Stimulated activated CD4-positive, alpha-beta T cell treated with anti-CD3 and anti-CD28 coated beads, Interleukin-4, amount 100 ng/mL, for 24 hours (primary cell): Measurements from ENCODE around the gene LGR5.

Experiments
- DNase-seq: peaks from one replicate; pipeline ENCODE4 v3.0.0-alpha.2; 2020

The LGR5 gene

DNA sequence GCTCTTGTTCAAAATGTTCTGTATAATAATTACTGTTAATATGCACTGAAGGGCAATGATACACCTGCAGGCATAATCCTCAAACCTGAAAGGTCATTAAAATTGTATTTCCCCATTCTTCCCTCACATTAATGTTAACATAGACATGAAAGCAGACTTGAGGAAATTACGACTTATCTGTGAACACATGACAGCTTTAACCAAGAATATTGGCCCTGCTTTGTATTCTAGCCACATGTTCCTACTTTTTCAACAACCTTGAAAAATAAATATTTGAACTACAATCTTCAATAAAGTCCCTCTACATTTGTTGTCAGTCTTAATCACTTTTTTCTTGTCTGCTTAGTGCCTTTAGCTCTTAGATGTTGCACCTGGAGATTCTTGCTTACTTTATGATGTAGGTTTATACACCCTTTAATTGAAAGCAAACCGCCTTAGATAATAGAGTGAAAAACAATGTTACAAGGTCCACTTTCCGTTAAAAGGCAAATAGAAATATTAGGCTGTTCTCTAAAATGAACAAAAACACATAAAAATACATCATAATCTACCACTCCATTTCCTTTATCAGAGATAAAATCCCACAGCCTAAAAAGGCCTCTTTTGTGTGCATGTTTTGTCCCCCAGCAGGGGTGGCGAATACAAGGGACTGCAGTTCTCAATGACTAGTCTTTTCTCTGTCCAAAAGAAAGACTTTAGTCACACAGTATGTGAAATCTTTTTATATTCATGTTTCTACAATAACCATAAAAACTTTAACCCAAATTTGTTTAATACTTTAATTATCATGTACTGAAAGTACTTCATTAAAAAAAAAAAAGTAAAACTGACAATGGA lies 168.1 kb downstream of the LGR5 start:
- DNase-seq, result no peak

DNA sequence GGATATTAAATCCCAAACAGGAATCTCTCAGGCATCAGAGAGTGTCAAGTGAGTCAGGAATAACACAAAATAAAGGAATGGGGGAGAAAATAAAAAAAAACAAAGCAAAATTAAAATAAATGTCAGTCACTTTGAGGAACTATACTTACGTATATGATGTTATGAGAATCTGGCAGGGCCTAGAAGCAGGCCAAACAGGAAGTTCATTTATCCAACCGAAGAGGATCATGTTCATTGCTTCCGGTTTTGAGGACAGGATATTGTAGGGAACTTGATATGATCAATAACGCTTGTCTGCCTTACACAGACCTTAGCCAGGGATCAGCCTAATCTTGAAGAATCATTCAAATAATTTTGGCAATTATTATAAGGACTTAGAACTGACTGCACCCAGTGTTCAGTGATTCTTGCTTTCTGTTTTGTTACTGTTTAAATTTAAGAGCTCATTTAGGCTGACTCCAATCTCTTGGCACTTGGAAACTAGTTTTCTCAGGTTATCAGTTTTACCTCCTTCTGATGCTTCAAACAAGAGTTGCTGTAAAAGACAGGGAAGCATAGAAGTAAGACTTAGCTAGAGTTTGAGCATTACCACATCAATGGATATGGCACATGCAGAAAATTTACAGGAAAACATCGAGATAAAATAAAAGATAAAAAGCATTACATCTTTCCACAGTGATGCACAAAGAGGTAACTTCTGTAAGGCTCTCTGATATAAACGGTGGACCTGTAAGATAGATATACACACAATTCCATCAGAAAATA lies 170.6 kb downstream of the LGR5 start:
- no peak for DNase-seq

DNA sequence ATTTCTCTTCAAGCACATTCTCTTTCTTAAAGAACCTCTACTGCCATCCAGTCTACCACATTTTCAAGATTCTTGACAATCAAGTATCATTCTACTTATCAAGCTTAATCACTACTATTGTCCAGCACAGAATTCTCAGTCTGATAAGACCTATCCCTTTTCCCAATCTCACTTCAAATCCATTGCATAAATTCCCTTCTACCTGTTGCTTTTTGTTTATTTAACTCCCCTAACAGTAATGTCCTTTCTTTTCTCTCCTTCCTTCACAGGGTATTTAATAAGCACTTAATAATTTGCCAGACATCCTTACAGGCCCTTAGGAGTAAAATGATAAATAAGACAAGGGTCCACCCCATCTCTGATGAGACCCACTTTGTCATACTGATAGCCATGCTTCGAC lies 182.3 kb downstream of the LGR5 start:
- DNase-seq, result no peak

DNA sequence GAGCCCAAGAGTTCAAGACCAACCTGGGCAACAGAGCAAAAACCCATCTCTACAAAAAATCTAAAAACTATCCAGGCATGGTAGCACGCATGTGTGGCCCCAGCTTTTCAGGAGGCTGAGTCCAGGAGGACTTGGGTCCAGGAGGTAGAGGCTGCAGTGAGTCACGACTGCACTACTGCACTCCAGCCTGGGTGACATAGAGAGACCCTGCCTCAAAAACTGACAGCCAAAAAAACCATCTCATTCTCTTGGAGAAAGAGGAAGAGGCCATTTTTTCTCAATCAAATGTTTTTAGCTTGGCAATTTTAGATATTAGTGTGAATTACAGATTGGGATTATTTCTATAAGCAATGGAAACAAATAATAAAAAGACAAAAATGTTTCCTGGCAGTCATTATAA lies 185.9 kb downstream of the LGR5 start:
- no peak for DNase-seq

DNA sequence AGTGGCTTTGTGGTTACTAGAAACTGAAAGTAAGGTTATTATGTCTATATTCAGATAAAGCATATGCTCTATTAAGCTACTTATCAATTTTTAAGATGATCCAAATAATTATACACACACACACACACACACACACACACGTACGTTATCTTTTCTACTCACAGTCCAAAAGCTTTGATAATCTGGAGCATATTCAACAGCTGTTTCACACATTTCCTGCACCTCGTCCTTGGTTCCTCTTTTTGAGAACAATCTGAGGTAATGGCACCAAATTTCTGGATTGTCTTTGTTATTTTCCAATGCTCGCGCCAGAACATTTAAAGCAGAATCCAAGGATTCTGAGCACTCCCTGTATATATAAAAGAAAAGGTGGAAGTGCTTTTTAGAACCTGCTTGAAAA lies 186.5 kb downstream of the LGR5 start:
- DNase-seq, result no peak

DNA sequence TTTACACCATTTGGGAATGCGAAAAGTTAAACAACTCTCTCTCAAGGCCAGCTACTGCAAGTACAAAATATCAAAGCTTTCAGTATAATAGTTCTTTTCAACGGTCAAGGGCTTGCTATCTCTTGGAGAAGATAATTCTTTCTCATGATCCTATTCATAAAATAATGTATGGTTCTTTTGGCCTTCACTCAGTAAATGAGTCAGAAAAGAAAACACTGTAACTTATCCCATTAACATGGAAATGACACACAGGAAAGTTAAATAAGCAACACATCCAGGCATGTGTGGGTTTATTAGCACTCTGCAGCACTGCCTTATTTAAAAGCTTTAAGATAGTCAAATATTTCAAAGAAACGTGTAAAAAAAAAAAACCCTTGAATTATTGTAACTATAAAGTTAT lies 187.2 kb downstream of the LGR5 start:
- no peak for DNase-seq

DNA sequence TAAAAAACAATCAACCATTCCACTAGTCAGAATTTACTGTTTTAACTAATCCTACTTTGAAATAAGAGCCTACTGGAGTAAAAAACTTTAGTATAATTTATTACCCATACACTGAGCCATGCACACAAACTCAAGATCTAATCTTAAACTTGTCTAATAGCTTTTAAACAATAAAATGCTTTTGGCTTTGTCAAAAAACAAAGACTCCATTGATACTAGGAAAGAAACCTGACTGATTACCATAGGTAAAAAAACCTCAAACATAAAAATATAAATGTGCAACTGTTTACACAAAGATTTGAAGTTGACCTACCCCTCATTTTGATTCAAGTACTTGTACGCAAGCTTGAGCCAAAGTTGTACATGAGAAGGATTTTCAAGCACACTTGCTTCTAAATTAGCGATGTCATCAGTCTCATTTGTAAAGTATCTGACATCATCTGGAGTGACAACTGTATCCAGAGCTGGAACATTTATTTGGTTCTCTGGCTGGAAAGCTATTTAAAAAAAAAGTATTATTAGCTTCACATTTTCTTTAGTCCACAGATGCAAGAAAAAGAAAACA lies 187.9 kb downstream of the LGR5 start:
- DNase-seq, result no peak
